Measurements from ENCODE around the gene EEIG1. TPM values are rescaled to one million over a fixed set of nuclear protein-coding genes. Genes with fewer than 3 reads are reported as not detected.

EEIG1 gene
- total RNA-seq, 2 donors from 2014 or later, result 72.2 to 95.9 TPM

DNA sequence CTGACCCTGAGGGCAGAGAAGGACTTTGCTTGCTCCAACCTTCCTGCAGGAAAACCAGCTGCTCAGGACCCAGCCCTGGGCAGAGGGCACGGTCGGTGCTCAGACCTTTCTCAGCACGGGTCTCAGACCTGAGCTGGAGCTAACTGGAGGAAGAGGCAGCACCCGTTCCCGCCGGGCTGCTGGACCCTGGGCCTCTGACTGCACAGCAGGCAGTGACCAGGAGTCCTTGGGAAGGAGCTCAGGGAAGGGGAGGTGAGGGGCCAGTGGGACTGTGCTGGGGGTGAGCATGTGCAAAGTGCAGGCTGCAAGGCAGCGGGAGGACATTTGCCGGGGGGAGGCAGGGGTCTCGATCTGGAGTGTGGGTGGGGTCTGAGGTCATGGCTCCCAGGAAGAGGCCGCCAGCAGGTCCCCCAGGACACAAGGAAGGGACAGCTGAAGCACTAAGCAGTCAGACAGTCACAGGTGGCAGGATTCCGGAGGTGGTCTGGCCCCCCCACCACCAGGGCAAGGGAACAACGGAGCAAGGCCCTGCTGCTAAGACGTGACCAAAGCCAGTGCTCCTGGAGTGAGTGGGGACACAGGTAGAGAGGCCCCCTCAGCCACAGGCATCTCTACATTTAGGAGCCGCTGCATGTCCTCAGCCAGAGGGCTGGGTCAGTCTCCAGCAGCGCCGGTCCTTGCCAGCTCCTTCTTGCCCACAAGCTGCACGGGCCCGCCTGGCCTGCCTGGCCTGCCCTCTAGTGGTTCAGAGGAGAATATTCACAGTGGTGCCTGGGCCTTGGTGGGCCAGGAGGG is 38.4 kb downstream of the EEIG1 start:
- H3K9me3 ChIP-seq, result no peaks in the 10 kb centered on the region
- no peaks in the 10 kb centered on the region for H3K27me3 ChIP-seq
- H3K4me1 ChIP-seq, result no peaks in the 10 kb centered on the region
- intact Hi-C loops (cut with DNase I), result no loop called here
- H3K27ac ChIP-seq, result no peak overlapping the region
- TF ChIP-seq, protein P1, sequence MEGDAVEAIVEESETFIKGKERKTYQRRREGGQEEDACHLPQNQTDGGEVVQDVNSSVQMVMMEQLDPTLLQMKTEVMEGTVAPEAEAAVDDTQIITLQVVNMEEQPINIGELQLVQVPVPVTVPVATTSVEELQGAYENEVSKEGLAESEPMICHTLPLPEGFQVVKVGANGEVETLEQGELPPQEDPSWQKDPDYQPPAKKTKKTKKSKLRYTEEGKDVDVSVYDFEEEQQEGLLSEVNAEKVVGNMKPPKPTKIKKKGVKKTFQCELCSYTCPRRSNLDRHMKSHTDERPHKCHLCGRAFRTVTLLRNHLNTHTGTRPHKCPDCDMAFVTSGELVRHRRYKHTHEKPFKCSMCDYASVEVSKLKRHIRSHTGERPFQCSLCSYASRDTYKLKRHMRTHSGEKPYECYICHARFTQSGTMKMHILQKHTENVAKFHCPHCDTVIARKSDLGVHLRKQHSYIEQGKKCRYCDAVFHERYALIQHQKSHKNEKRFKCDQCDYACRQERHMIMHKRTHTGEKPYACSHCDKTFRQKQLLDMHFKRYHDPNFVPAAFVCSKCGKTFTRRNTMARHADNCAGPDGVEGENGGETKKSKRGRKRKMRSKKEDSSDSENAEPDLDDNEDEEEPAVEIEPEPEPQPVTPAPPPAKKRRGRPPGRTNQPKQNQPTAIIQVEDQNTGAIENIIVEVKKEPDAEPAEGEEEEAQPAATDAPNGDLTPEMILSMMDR (IDR thresholded peaks at IDR 0.05), result peak; percentile 87
- no peak for DNase-seq
- no peak overlapping the region for H3K4me3 ChIP-seq
- H3K36me3 ChIP-seq, result peaks cover 14% of the 10 kb centered on the region
- no peak overlapping the region for H3K9ac ChIP-seq (ENCODE audit: low read depth in 2 of 2, low read length in 2 of 2)

DNA sequence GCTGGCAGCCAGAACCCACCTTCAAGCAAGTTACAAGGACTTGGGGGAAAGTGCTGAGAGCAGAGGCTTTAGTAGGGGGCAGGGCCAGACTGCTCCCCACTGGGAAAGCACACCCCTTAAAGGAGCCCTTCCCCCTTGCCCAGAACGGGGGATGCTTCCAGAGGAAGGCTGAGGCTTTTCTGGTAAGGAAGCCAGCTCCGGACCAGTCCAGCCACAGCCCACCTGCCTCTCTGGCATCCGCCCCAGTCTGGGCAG is 38.9 kb downstream of the EEIG1 start:
- Histone ChIP-seq H3K4me3 (no peak overlapping the region), H3K9me3 (no peaks in the 10 kb centered on the region), H3K4me1 (peaks cover 4% of the 10 kb centered on the region), H3K36me3 (peaks cover 14% of the 10 kb centered on the region), H3K27ac (no peak overlapping the region), H3K9ac (ENCODE audit: low read depth in 2 of 2, low read length in 2 of 2) (no peak overlapping the region), H3K27me3 (no peaks in the 10 kb centered on the region)
- TF ChIP-seq, protein P1 (IDR thresholded peaks at IDR 0.05), result no peak
- intact Hi-C loops (cut with DNase I), result loop anchor here (2.0 kb wide), 1 partner anchor 93 kb away; no protein-coding TSS in a partner anchor
- no peak for DNase-seq

- H3K27ac ChIP-seq, result no peak overlapping the region
Measured at GRCh38 chr9:127941062-127941960, 39.5 kb downstream of the EEIG1 start.

GRCh38 chr9:127940593-127940992 is 40.2 kb downstream of the EEIG1 start:
- Histone ChIP-seq H3K4me1 (peaks cover 5% of the 10 kb centered on the region), H3K27ac (no peak overlapping the region), H3K9ac (ENCODE audit: low read depth in 2 of 2, low read length in 2 of 2) (no peak overlapping the region), H3K4me3 (no peak overlapping the region), H3K36me3 (peaks cover 14% of the 10 kb centered on the region), H3K27me3 (no peaks in the 10 kb centered on the region), H3K9me3 (no peaks in the 10 kb centered on the region)
- no peak for DNase-seq
- intact Hi-C loops (cut with DNase I), result loop anchor here (2.0 kb wide), 1 partner anchor 94 kb away; no protein-coding TSS in a partner anchor
- TF ChIP-seq, protein P1 (IDR thresholded peaks at IDR 0.05), result no peak

More at GRCh38 chr9:127941062-127941960, 39.5 kb downstream of the EEIG1 start:
- Histone ChIP-seq H3K36me3 (peaks cover 14% of the 10 kb centered on the region), H3K4me1 (peaks cover 5% of the 10 kb centered on the region), H3K27me3 (no peaks in the 10 kb centered on the region), H3K9me3 (no peaks in the 10 kb centered on the region), H3K9ac (ENCODE audit: low read depth in 2 of 2, low read length in 2 of 2) (no peak overlapping the region), H3K4me3 (no peak overlapping the region)
- TF ChIP-seq, protein P1 (IDR thresholded peaks at IDR 0.05), result no peak
- no peak for DNase-seq
- intact Hi-C loops (cut with DNase I), result loop anchor here (2.0 kb wide), 1 partner anchor 93 kb away; no protein-coding TSS in a partner anchor

- Histone ChIP-seq H3K36me3 (peaks cover 7% of the 10 kb centered on the region), H3K27me3 (no peaks in the 10 kb centered on the region), H3K27ac (peak overlapping the region; percentile 50), H3K9me3 (no peaks in the 10 kb centered on the region), H3K4me1 (peaks cover 5% of the 10 kb centered on the region), H3K9ac (ENCODE audit: low read depth in 2 of 2, low read length in 2 of 2) (peak overlapping the region; percentile 82 to 88), H3K4me3 (peak overlapping the region; percentile 70)
- intact Hi-C loops (cut with DNase I), result no loop called here
- DNase-seq, result no peak
- TF ChIP-seq, protein P1 (IDR thresholded peaks at IDR 0.05), result no peak
Measured at GRCh38 chr9:127938298-127938690, 42.5 kb downstream of the EEIG1 start.
